Bone marrow (tissue), 2 donors: ENCODE results near the gene BCAS3.
"Not testable (repeated sequence)": the region's sequence is repeated elsewhere in the genome, so short reads cannot be mapped to it uniquely, and the experiment has no call there.

ENCODE experiments used
- DNase-seq, 2 donors: peaks; one replicate each; lab custom pipeline; 2025; lab: John Stamatoyannopoulos, UW

BCAS3 gene

DNA sequence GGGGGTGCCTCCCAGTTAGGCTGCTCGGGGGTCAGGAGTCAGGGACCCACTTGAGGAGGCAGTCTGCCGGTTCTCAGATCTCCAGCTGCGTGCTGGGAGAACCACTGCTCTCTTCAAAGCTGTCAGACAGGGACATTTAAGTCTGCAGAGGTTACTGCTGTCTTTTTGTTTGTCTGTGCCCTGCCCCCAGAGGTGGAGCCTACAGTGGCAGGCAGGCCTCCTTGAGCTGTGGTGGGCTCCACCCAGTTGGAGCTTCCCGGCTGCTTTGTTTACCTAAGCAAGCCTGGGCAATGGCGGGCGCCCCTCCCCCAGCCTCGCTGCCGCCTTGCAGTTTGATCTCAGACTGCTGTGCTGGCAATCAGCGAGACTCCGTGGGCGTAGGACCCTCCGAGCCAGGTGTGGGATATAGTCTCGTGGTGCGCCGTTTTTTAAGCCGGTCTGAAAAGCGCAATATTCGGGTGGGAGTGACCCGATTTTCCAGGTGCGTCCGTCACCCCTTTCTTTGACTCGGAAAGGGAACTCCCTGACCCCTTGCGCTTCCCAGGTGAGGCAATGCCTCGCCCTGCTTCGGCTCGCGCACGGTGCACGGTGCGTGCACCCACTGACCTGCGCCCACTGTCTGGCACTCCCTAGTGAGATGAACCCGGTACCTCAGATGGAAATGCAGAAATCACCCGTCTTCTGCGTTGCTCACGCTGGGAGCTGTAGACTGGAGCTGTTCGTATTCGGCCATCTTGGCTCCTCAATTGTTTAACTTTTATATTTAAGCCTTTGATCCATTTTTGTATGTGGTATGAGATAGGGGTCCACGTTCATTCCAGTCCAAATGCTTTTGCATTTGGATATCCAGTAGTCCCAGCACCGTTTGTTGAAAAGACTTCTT lies 209.3 kb downstream of the BCAS3 start:
- not testable (repeated sequence) for DNase-seq

GRCh38 chr17:60887614-60888028 lies 210.0 kb downstream of the BCAS3 start:
- no peak for DNase-seq

DNA sequence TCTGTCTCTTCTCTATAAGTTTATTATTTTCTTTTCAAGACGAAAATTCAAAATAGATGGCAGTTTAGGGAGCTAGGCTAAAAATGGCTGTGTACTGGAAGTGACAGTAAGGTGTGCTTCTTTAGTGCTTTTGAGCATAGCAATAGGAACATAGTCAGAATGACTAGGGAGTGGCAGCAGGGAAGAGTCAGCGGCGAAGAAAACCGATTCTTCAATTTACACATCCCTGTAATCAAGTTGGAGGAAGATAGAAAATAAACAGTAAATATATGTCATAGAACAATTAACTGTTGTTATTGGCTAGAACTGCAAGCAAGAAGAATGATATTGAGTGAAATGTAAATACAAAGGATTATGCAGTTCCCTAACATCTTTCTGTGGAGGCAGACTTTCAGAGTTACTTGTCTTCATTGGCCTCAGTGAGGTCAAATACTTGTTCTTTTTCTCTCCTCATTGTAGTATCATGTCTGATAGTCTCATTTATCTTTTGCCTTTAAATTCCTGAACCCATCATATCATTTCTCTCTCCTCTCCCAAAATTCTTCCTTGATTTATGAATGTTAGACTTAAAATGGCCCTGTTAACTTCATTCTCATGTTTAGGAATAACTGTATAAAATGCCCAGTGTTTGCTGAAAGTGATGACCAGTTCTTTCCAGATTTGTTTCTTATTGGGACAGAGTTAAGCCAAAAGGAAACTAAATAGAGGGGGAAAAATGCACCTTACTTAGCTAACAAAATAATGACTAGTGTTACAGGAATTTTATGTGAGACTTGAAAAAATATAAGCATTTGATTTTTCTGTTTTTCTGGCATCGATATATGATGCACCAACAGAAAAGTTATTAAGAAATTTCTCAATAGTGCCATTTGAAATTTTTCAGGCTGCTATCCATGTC lies 211.4 kb downstream of the BCAS3 start:
- no peak for DNase-seq

DNA sequence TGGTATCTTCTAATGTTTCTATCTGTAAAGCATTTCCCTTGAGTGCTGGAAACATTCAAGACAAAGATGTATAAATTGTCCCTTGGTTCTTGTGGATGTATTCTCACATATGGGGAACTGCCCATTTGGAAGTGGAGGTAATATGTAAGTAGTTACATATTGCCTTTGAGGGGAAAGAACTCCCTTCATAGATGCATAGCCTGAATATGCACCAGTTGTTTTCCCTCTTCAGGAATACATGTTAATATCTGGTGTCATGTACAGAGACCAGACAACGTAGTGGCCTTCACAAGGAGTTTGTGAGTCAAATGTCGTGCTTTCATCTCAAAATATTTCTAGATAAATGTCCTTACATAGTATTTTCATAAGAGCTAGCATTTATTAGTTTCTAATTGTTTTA lies 213.5 kb downstream of the BCAS3 start:
- no peak for DNase-seq

- no peak for DNase-seq
These were observed 215.8 kb downstream of the BCAS3 start for GRCh38 chr17:60893475-60893874.

DNA sequence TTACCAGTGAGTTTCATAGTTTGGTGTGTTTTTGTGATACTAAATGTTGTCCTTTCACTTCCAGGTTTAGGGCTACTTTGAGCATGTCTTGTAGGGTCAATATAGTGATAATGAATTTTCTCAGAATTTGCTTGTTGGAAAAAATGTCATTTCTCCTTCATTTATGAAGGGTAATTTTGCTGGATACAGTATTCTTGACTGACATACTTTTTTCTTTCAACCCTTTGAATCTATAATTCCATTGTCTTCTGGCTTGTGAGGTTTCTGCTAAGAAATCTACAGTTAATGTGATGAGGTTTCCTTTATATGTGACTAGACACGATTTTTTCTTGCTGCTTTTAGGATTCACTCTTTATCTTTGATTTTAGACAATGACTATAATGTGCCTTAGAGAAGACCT lies 219.3 kb downstream of the BCAS3 start:
- no peak for DNase-seq

DNA sequence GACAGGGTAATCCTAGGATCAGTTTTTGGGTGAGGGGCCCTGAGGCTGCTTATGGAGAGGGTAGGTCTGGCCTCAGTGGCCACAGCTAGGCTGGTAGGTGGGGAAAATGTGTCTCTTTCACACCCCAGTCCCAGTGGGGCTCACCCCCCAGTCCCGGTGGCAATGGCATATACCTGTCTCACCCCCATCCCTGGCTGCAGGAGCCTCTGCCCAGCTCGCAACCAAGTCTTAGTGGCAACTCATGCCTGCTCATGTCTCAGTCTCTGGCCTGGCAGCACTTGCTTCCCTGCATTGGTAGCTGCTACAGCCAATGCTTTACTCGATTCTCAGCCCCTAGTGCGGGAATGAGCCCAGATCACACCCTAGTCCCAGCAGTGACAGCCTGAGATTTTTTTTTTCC lies 221.5 kb downstream of the BCAS3 start:
- DNase-seq: no peak

GRCh38 chr17:60900688-60901087 lies 223.0 kb downstream of the BCAS3 start:
- DNase-seq: no peak

DNA sequence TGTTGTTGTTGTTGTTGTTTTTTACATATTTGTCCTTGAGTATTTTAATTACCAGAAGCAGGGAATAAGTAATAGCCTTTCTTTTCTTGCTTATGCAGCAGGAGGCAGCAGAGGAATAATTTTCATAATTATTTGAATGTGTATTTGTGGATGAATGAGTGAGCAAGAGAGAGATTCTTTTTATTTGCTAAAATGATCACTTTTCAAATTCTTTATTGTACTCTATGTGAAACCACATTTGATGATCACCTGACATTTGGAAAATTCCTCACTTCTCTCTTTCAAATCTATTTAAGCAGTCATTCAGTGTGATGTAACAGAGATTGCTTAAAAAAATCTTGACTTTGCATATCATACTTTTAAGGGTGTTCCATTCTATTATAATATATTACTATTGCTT lies 223.6 kb downstream of the BCAS3 start:
- no peak for DNase-seq

DNA sequence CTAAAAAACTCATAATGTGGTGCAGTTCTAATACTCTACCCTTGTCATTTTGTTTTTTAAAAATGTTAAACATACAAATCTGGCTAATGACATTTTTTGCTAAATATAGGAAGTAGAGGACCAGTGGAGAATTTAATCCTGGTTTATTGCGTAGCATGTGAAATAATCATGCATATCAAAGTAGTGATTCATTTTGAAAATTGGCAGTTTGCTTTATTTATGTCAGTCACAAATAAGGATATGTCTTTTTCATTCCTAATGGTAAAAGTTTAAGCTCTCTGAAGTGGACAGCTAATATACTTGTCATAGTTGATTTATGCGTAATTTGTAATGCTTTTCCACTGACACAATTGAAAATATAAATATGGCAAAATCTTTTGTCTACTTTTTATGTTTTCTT lies 224.2 kb downstream of the BCAS3 start:
- DNase-seq: no peak

GRCh38 chr17:60902399-60902798 lies 224.7 kb downstream of the BCAS3 start:
- DNase-seq: no peak

DNA sequence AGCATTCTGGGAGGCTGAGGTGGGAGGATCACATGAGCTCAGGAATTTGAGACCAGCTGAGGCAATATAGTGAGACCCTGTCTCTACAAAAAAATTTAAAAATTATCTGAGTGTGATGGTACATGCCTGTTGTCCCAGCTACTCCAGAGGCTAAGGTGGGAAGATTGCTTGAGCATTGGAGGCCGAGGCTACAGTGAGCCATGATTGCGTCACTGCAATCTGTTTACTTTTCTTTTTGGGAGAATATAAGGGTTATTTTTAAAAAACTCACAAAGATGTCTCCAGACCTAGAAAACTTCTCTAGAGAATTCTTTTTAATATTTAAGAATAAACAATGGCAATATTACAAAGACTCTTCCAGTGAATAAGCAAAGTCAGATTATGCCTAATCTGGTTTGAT lies 226.9 kb downstream of the BCAS3 start:
- DNase-seq: no peak

- no peak for DNase-seq
These were observed 228.1 kb downstream of the BCAS3 start for GRCh38 chr17:60905709-60906108.

GRCh38 chr17:60908324-60908723 lies 230.7 kb downstream of the BCAS3 start:
- no peak for DNase-seq

DNA sequence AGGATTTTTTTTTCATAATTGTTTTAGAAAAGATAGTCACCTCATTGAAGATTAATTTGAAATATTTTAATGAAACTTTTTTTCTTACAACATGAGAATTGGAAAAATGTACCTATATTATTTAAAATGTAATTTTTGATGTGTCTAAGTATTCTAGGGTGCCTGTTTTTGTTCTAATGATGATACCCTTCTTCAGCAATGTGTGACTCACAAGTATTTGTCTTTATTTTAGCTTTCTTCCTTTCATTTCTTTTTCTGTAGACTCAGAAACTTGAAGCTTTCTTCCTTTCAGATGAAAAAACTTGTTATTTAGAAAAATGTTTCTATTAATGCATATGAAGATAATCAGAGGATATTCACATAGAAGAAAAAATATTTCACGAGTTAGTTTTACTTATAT lies 231.8 kb downstream of the BCAS3 start:
- DNase-seq: no peak

GRCh38 chr17:60910415-60910814 lies 232.8 kb downstream of the BCAS3 start:
- DNase-seq: no peak

GRCh38 chr17:60914078-60914477 lies 236.4 kb downstream of the BCAS3 start:
- DNase-seq: no peak

- no peak for DNase-seq
These were observed 238.4 kb downstream of the BCAS3 start for GRCh38 chr17:60916043-60916442.

- DNase-seq: no peak
These were observed 242.5 kb downstream of the BCAS3 start for GRCh38 chr17:60920107-60920506.

DNA sequence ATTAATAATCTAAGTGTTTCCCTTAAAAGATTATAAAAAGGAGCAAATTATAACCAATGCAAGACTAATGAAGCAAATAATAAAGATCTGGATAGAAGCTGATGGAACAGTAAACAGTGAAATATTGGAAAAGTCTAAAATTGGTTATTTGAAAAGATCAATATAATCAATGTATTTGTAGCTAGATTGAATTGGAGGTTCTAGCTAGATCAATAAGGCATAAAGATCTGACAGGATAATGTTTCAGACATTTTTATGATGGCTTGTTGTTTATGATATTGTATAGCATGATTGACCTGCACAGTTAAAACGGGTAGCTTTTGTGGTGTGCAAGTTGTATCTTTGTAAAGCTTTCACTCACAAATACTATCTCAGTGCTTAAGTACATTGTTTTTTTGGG lies 245.3 kb downstream of the BCAS3 start:
- no peak for DNase-seq

DNA sequence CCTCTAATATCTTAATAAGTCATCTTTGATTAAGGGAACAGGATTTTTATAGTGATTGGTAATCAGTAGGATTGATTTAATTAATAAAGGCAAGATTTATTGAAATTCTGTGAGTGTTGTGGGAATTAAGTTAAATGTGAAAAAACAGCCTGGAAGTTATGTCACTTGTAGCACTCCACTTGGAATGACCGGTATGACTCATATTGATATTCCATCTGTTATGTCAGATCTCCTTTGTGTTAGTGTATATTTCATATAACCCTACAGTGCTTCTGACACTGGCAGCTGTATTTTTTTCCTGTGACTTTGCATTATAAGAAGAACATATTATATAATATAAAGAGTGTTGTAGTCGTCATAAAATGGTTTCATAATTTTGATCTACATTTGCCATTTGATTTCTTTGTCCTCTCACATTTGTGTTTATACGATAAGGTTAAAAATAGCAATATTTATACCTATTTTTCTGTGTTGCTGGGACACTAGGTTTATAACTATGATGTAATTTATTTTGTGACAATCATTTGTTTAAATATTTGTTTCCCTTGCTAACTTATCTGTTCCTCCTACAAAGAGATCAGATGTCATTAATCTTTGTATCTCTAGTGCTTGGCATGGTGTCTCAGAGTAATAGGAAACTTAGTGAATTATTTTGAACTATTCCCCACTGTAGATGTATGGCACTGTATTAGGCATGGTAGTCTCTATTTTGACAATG lies 249.0 kb downstream of the BCAS3 start:
- DNase-seq: no peak

DNA sequence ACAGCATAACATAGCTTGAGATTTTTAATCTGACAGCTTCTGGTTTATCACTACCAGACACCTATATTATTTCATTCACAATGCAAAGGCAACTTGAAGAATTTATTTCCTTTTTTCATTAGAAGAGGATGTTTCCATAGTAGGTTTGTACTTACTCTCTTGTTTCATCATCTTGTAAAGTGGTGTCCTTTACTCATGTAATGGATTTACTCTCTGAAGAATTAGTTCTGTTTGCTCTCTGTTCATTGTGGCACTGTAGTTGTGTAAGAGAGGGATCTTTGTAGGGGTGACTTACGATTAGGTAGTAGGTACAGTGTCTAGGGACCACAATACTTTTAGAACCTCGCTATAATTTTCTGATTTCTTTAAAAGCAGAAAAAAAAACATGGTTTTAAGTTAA lies 256.1 kb downstream of the BCAS3 start:
- no peak for DNase-seq
